ENCODE measurements around the gene RPRD1A. TPM values are rescaled to one million over a fixed set of nuclear protein-coding genes. Genes with fewer than 3 reads are reported as not detected.

The RPRD1A gene
- polyA plus RNA-seq, 6 donors from 2014 or later: 10.9 to 25.4 (median 20.4) TPM

- DNase-seq (no peak), ATAC-seq (ENCODE audit: low read depth in 2 of 2) (no peak)
- Mint-ChIP-seq H3K36me3 (peaks cover 0 to 4% of the 10 kb centered on the region in 2 donors), H3K4me3 (no peak overlapping the region), H3K27ac (peak overlapping the region in 2 of 6 donors; percentile 64 to 78), H3K4me1 (peaks cover 18 to 31% (median 27%) of the 10 kb centered on the region in 3 donors), H3K27me3 (no peaks in the 10 kb centered on the region), H3K9me3 (no peaks in the 10 kb centered on the region)
Observed at GRCh38 chr18:36012891-36013290, 54.5 kb downstream of the RPRD1A start.

- ATAC-seq (ENCODE audit: low read depth in 2 of 2) (no peak), DNase-seq (no peak)
- Mint-ChIP-seq H3K27ac (no peak overlapping the region), H3K9me3 (no peaks in the 10 kb centered on the region), H3K4me3 (no peak overlapping the region), H3K27me3 (no peaks in the 10 kb centered on the region), H3K36me3 (peaks cover 0 to 4% of the 10 kb centered on the region in 2 donors), H3K4me1 (peaks cover 3 to 5% (median 4%) of the 10 kb centered on the region in 3 donors)
Observed at GRCh38 chr18:36009214-36009613, 58.1 kb downstream of the RPRD1A start.

GRCh38 chr18:36006997-36007396 is 60.4 kb downstream of the RPRD1A start:
- Mint-ChIP-seq H3K9me3 (no peaks in the 10 kb centered on the region), H3K4me1 (peaks cover 6 to 9% (median 7%) of the 10 kb centered on the region in 3 donors), H3K27ac (peak overlapping the region in 1 of 6 donors; percentile 54), H3K27me3 (no peaks in the 10 kb centered on the region), H3K36me3 (peaks cover 0 to 4% of the 10 kb centered on the region in 2 donors), H3K4me3 (no peak overlapping the region)
- ATAC-seq (ENCODE audit: low read depth in 2 of 2) (no peak), DNase-seq (no peak)

GRCh38 chr18:35999925-36000324 is 67.4 kb downstream of the RPRD1A start:
- Mint-ChIP-seq H3K4me3 (no peak overlapping the region), H3K4me1 (peaks cover 21 to 32% (median 25%) of the 10 kb centered on the region in 3 donors), H3K9me3 (no peaks in the 10 kb centered on the region), H3K36me3 (no peaks in the 10 kb centered on the region), H3K27ac (peak overlapping the region in 1 of 6 donors; percentile 38), H3K27me3 (no peaks in the 10 kb centered on the region)
- DNase-seq (no peak), ATAC-seq (ENCODE audit: low read depth in 2 of 2) (no peak)

GRCh38 chr18:35998967-35999366 is 68.4 kb downstream of the RPRD1A start:
- H3K27ac Mint-ChIP-seq: no peak overlapping the region
- ATAC-seq (ENCODE audit: low read depth in 2 of 2): peak in 1 of 2 donors; percentile 30
- no peak overlapping the region for H3K4me3 Mint-ChIP-seq
- H3K9me3 Mint-ChIP-seq: no peaks in the 10 kb centered on the region
- H3K27me3 Mint-ChIP-seq: no peaks in the 10 kb centered on the region
- no peak for DNase-seq
- H3K36me3 Mint-ChIP-seq: no peaks in the 10 kb centered on the region
- peaks cover 21 to 32% (median 25%) of the 10 kb centered on the region in 3 donors for H3K4me1 Mint-ChIP-seq

- Mint-ChIP-seq H3K36me3 (peaks cover 0 to 5% of the 10 kb centered on the region in 2 donors), H3K27me3 (no peaks in the 10 kb centered on the region), H3K4me3 (no peak overlapping the region), H3K27ac (peak overlapping the region in 1 of 6 donors; percentile 56), H3K9me3 (no peaks in the 10 kb centered on the region), H3K4me1 (no peaks in the 10 kb centered on the region)
- ATAC-seq (ENCODE audit: low read depth in 2 of 2) (no peak), DNase-seq (no peak)
Observed at GRCh38 chr18:35993013-35993412, 74.3 kb downstream of the RPRD1A start.

- Mint-ChIP-seq H3K36me3 (peaks cover 0 to 11% of the 10 kb centered on the region in 2 donors), H3K27me3 (no peaks in the 10 kb centered on the region), H3K9me3 (no peaks in the 10 kb centered on the region), H3K4me1 (no peaks in the 10 kb centered on the region), H3K4me3 (no peak overlapping the region), H3K27ac (no peak overlapping the region)
- DNase-seq (no peak), ATAC-seq (ENCODE audit: low read depth in 2 of 2) (no peak)
Observed at GRCh38 chr18:35991696-35992095, 75.7 kb downstream of the RPRD1A start.

- H3K27ac Mint-ChIP-seq: peak overlapping the region in 2 of 6 donors; percentile 43 to 70
- H3K27me3 Mint-ChIP-seq: no peaks in the 10 kb centered on the region
- no peak overlapping the region for H3K4me3 Mint-ChIP-seq
- peaks cover 8 to 36% of the 10 kb centered on the region in 2 donors for H3K36me3 Mint-ChIP-seq
- no peaks in the 10 kb centered on the region for H3K9me3 Mint-ChIP-seq
- H3K4me1 Mint-ChIP-seq: no peaks in the 10 kb centered on the region
- ATAC-seq (ENCODE audit: low read depth in 2 of 2) (no peak), DNase-seq (no peak)
Observed at GRCh38 chr18:35983818-35984217, 83.5 kb downstream of the RPRD1A start.

GRCh38 chr18:35983147-35983546 is 84.2 kb downstream of the RPRD1A start:
- ATAC-seq (ENCODE audit: low read depth in 2 of 2) (no peak), DNase-seq (no peak)
- no peaks in the 10 kb centered on the region for H3K9me3 Mint-ChIP-seq
- no peak overlapping the region for H3K4me3 Mint-ChIP-seq
- no peaks in the 10 kb centered on the region for H3K27me3 Mint-ChIP-seq
- peaks cover 14 to 36% of the 10 kb centered on the region in 2 donors for H3K36me3 Mint-ChIP-seq
- H3K4me1 Mint-ChIP-seq: no peaks in the 10 kb centered on the region
- H3K27ac Mint-ChIP-seq: no peak overlapping the region

- H3K4me3 Mint-ChIP-seq: no peak overlapping the region
- no peak for ATAC-seq (ENCODE audit: low read depth in 2 of 2)
- no peak for DNase-seq
- peaks cover 20 to 40% of the 10 kb centered on the region in 2 donors for H3K36me3 Mint-ChIP-seq
- peaks cover 0 to 5% (median 0%) of the 10 kb centered on the region in 3 donors for H3K4me1 Mint-ChIP-seq
- no peaks in the 10 kb centered on the region for H3K9me3 Mint-ChIP-seq
- H3K27me3 Mint-ChIP-seq: no peaks in the 10 kb centered on the region
- peak overlapping the region in 1 of 6 donors; percentile 25 for H3K27ac Mint-ChIP-seq
Observed at GRCh38 chr18:35982409-35983114, 84.8 kb downstream of the RPRD1A start.

GRCh38 chr18:35979112-35979511 is 88.2 kb downstream of the RPRD1A start:
- H3K27me3 Mint-ChIP-seq: no peaks in the 10 kb centered on the region
- DNase-seq (no peak), ATAC-seq (ENCODE audit: low read depth in 2 of 2) (no peak)
- no peaks in the 10 kb centered on the region for H3K9me3 Mint-ChIP-seq
- peaks cover 3 to 15% (median 8%) of the 10 kb centered on the region in 3 donors for H3K4me1 Mint-ChIP-seq
- H3K4me3 Mint-ChIP-seq: no peak overlapping the region
- peaks cover 36 to 49% of the 10 kb centered on the region in 2 donors for H3K36me3 Mint-ChIP-seq
- no peak overlapping the region for H3K27ac Mint-ChIP-seq

- H3K27me3 Mint-ChIP-seq: no peaks in the 10 kb centered on the region
- H3K9me3 Mint-ChIP-seq: no peaks in the 10 kb centered on the region
- H3K4me1 Mint-ChIP-seq: peaks cover 33 to 43% (median 42%) of the 10 kb centered on the region in 3 donors
- DNase-seq: no peak
- peak overlapping the region in 4 of 6 donors; percentile 61 to 97 (median 91) for H3K27ac Mint-ChIP-seq
- H3K36me3 Mint-ChIP-seq: peaks cover 24 to 29% of the 10 kb centered on the region in 2 donors
- peak overlapping the region; percentile 89 to 99 (median 96) for H3K4me3 Mint-ChIP-seq
- no peak for ATAC-seq (ENCODE audit: low read depth in 2 of 2)
Observed at GRCh38 chr18:35974181-35974580, 93.2 kb downstream of the RPRD1A start.

GRCh38 chr18:35973650-35974049 is 93.7 kb downstream of the RPRD1A start:
- peaks cover 23 to 27% of the 10 kb centered on the region in 2 donors for H3K36me3 Mint-ChIP-seq
- peak overlapping the region; percentile 61 to 98 (median 96) for H3K27ac Mint-ChIP-seq
- H3K27me3 Mint-ChIP-seq: no peaks in the 10 kb centered on the region
- ATAC-seq (ENCODE audit: low read depth in 2 of 2) (no peak), DNase-seq (no peak)
- H3K4me3 Mint-ChIP-seq: peak overlapping the region; percentile 89 to 99 (median 96)
- H3K9me3 Mint-ChIP-seq: no peaks in the 10 kb centered on the region
- H3K4me1 Mint-ChIP-seq: peaks cover 33 to 43% (median 43%) of the 10 kb centered on the region in 3 donors
